WERI-Rb-1 (cell line): Measurements from ENCODE around the gene DRD5.
"Not testable (repeated sequence)": the region's sequence is repeated elsewhere in the genome, so short reads cannot be mapped to it uniquely, and the experiment has no call there.

Experiments
- DNase-seq: peaks from one replicate; pipeline ENCODE4 v3.0.0-alpha.2; 2020
- H3K27ac ChIP-seq: fragments of 250-450 bp; sonication (Bioruptor Pico); 2 replicates; pipeline ENCODE4 v1.5.1; 2020; ENCODE audit warnings: mild to moderate bottlenecking, moderate library complexity
- H3K27me3 ChIP-seq: fragments of 250-450 bp; sonication (Bioruptor Pico); 2 replicates; pipeline ENCODE4 v1.5.1; 2021; ENCODE audit warnings: mild to moderate bottlenecking, low read depth, moderate library complexity; ENCODE audit not compliant: insufficient read depth, severe bottlenecking
- H3K36me3 ChIP-seq: fragments of 250-450 bp; sonication (Bioruptor Pico); 2 replicates; pipeline ENCODE4 v1.5.1; 2020; ENCODE audit warnings: mild to moderate bottlenecking, moderate library complexity
- H3K4me3 ChIP-seq: 2 replicates; pipeline ENCODE4 v1.5.1; 2011; ENCODE audit warnings: low read depth, mild to moderate bottlenecking, control low read depth, low read length
- H3K9me3 ChIP-seq: fragments of 250-450 bp; sonication (Bioruptor Pico); 2 replicates; pipeline ENCODE4 v1.5.1; 2021; ENCODE audit warnings: mild to moderate bottlenecking, moderate library complexity; ENCODE audit not compliant: severe bottlenecking
- CTCF ChIP-seq: IDR thresholded peaks from 2 replicates; pipeline ENCODE4 v1.5.1; 2011; ENCODE audit warnings: low read depth, mild to moderate bottlenecking, control low read depth, inconsistent platforms, low read length

DRD5 gene

GRCh38 chr4:9782136-9782436, 652 bp downstream of the DRD5 start:
- no peak for DNase-seq
- Histone ChIP-seq H3K4me3 (no peak overlapping the region), H3K27me3 (no peaks in the 10 kb centered on the region), H3K27ac (no peak overlapping the region), H3K9me3 (no peaks in the 10 kb centered on the region), H3K36me3 (no peaks in the 10 kb centered on the region)
- TF ChIP-seq CTCF = no peak

- not testable (repeated sequence) for H3K4me3 ChIP-seq, H3K27me3 ChIP-seq, DNase-seq, H3K36me3 ChIP-seq, H3K9me3 ChIP-seq, H3K27ac ChIP-seq
These were observed 4.5 kb downstream of the DRD5 start for GRCh38 chr4:9785891-9786290.

- DNase-seq = no peak
- no peaks in the 10 kb centered on the region for H3K27me3 ChIP-seq
- no peaks in the 10 kb centered on the region for H3K36me3 ChIP-seq
- no peak overlapping the region for H3K4me3 ChIP-seq
- H3K27ac ChIP-seq = no peak overlapping the region
- H3K9me3 ChIP-seq = no peaks in the 10 kb centered on the region
- TF ChIP-seq CTCF = no peak
These were observed 10.9 kb downstream of the DRD5 start for GRCh38 chr4:9792381-9792780.

GRCh38 chr4:9796641-9797040, 15.2 kb downstream of the DRD5 start:
- H3K27ac ChIP-seq, H3K4me3 ChIP-seq, H3K9me3 ChIP-seq, DNase-seq, H3K27me3 ChIP-seq, H3K36me3 ChIP-seq: not testable (repeated sequence)

GRCh38 chr4:9800848-9801247, 19.4 kb downstream of the DRD5 start:
- Histone ChIP-seq H3K27me3 (no peaks in the 10 kb centered on the region), H3K27ac (no peak overlapping the region), H3K9me3 (no peaks in the 10 kb centered on the region), H3K36me3 (no peaks in the 10 kb centered on the region), H3K4me3 (no peak overlapping the region)
- DNase-seq = no peak
- no peak for TF ChIP-seq CTCF

- no peaks in the 10 kb centered on the region for H3K27me3 ChIP-seq
- peak; percentile 33; the same call in 1 of the 2 replicates for TF ChIP-seq CTCF
- H3K27ac ChIP-seq = peak overlapping the region; percentile 26
- peak; percentile 33 for DNase-seq
- H3K9me3 ChIP-seq = no peaks in the 10 kb centered on the region
- no peak overlapping the region for H3K4me3 ChIP-seq
- no peaks in the 10 kb centered on the region for H3K36me3 ChIP-seq
These were observed 23.5 kb downstream of the DRD5 start for GRCh38 chr4:9804918-9805317.

- Histone ChIP-seq H3K27me3 (no peaks in the 10 kb centered on the region), H3K4me3 (no peak overlapping the region)
- TF ChIP-seq CTCF = no peak
These were observed 26.6 kb downstream of the DRD5 start for GRCh38 chr4:9808077-9808476.

More at GRCh38 chr4:9808077-9808476, 26.6 kb downstream of the DRD5 start:
- Histone ChIP-seq H3K27ac (peak overlapping the region; percentile 12), H3K36me3 (no peaks in the 10 kb centered on the region), H3K9me3 (peaks cover 3% of the 10 kb centered on the region)
- DNase-seq = no peak
